Activated T-helper 1 cell treated with anti-CD3 and anti-CD28 coated beads, Interleukin-12 subunit alpha, Interleukin-12 subunit beta, Interleukin-2, Interleukin-4 antibody, amounts not matched to agents 30 ng/mL and 10 ng/mL and 1 ng/mL, durations not matched to agents 14 hours and 24 hours and 36 hours (primary cell): ENCODE results near the gene HOXC5. TPM values are rescaled to one million over a fixed set of nuclear protein-coding genes. Genes with fewer than 3 reads are reported as not detected.

ENCODE experiments used
- DNase-seq: peaks from one replicate; pipeline ENCODE4 v3.0.0; 2021; ENCODE audit warnings: low spot score
- H3K27ac Mint-ChIP-seq: one replicate; pipeline ENCODE4 v1.8.0; 2021; ENCODE audit warnings: mild to moderate bottlenecking, mixed read lengths
- H3K27me3 Mint-ChIP-seq: one replicate; pipeline ENCODE4 v1.8.0; 2022; ENCODE audit warnings: mild to moderate bottlenecking, moderate library complexity, mixed read lengths; ENCODE audit not compliant: insufficient read depth
- H3K36me3 Mint-ChIP-seq: one replicate; pipeline ENCODE4 v1.8.0; 2021; ENCODE audit warnings: low read depth, mixed read lengths
- H3K4me1 Mint-ChIP-seq: one replicate; pipeline ENCODE4 v1.8.0; 2021; ENCODE audit warnings: low read depth, mixed read lengths
- H3K4me3 Mint-ChIP-seq: one replicate; pipeline ENCODE4 v1.8.0; 2021; ENCODE audit warnings: mild to moderate bottlenecking, moderate library complexity, mixed read lengths
- H3K9me3 Mint-ChIP-seq: one replicate; pipeline ENCODE4 v1.8.0; 2021; ENCODE audit warnings: mixed read lengths
- intact Hi-C: fragments of 100-400 bp; cut with micrococcal nuclease; formaldehyde crosslinking; loops from one replicate; pipeline ENCODE4 v1.15.1; 2024
- total RNA-seq: library from RNA; stranded (reverse); gene quantifications from 2 replicates; pipeline ENCODE4 v1.2.3, GENCODE V29; 2022

HOXC5 gene
- total RNA-seq: not detected in 2 replicates

GRCh38 chr12:54032627-54033100, at the start of gene HOXC5:
HOXC5 (plus strand) TSS chr12:54033050; CDS start chr12:54033123, 73 bp downstream.
- Mint-ChIP-seq H3K4me3 (peak within 1 kb of the TSS; percentile 49), H3K27me3 (peaks cover 79% of the 10 kb centered on the region), H3K4me1 (peaks cover 20% of the 10 kb centered on the region), H3K27ac (peak within 1 kb of the TSS; percentile 52), H3K9me3 (no peaks in the 10 kb centered on the region), H3K36me3 (no peaks in the 10 kb centered on the region)
- peak; percentile 48 for DNase-seq
- intact Hi-C loops: loop anchor here (1.0 to 5.0 kb wide), 6 partner anchors 14 to 169 kb away; no protein-coding TSS in a partner anchor

GRCh38 chr12:53983568-53983949, 49.3 kb upstream of the HOXC5 start:
- H3K4me3 Mint-ChIP-seq: no peak overlapping the region
- intact Hi-C loops: loop anchor here (2.0 to 10.0 kb wide), 2 partner anchors 13 to 49 kb away; partner anchors contain the start of gene HOXC13
- no peak for DNase-seq
- peak overlapping the region; percentile 61 for H3K27ac Mint-ChIP-seq
- H3K4me1 Mint-ChIP-seq: peaks cover 5% of the 10 kb centered on the region
- H3K9me3 Mint-ChIP-seq: no peaks in the 10 kb centered on the region
- peaks cover 3% of the 10 kb centered on the region for H3K36me3 Mint-ChIP-seq
- peaks cover 93% of the 10 kb centered on the region for H3K27me3 Mint-ChIP-seq

DNA sequence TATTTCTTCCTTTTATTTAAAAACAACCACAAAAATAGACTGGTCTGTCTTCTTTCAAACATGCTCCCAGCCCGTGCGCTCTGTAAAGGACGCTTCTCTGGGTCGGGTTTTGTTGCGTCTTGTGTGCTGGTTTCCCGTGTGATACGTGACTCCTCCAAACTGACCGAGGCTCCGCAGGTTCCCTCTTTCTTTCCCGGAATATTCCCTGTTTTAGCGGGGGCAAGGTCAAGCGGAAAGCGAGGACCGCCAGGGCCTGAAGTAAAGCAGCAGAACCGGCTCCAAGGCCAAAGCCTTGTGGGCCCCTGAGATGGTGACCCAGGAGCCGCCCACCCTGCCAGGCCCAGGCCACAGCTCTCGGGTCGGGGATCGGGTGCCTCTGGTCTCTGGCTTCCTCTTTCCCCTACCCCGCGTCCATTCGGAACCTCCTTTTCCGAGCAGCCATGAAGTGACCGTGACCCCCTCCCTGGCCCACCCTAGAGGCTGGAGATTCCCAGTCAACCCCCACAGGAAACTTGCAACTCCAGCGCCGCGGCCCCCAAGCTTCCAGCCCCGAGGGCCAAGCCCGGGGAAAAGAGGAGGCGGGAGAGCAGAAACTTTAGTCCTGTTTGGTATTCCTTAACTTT, 48.8 kb upstream of the HOXC5 start:
- H3K4me1 Mint-ChIP-seq: peaks cover 10% of the 10 kb centered on the region
- H3K27ac Mint-ChIP-seq: peak overlapping the region; percentile 61
- no peak for DNase-seq
- H3K4me3 Mint-ChIP-seq: no peak overlapping the region
- intact Hi-C loops: loop anchor here (2.0 to 10.0 kb wide), 2 partner anchors 13 to 49 kb away; partner anchors contain the start of gene HOXC13
- H3K27me3 Mint-ChIP-seq: peaks cover 93% of the 10 kb centered on the region
- no peaks in the 10 kb centered on the region for H3K9me3 Mint-ChIP-seq
- peaks cover 3% of the 10 kb centered on the region for H3K36me3 Mint-ChIP-seq

DNA sequence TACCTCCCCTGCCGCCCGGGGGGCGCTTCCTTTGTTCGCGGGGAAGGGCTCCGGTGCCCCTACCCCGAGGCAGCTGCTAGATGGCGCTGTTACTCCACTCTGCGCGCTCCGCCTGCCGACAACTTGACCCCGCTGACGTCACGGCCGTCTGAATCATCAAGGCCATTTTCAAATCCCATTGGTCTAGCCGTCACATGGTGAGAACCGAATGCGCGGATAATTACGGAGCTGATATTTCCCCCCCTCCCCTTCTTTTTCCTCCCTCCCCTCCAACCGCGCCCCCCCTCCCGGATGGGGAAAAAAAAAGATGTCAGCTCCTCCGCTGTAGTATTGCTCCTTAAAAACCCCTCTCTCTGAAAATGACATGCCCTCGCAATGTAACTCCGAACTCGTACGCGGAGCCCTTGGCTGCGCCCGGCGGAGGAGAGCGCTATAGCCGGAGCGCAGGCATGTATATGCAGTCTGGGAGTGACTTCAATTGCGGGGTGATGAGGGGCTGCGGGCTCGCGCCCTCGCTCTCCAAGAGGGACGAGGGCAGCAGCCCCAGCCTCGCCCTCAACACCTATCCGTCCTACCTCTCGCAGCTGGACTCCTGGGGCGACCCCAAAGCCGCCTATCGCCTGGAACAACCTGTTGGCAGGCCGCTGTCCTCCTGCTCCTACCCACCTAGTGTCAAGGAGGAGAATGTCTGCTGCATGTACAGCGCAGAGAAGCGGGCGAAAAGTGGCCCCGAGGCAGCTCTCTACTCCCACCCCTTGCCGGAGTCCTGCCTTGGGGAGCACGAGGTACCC, 47.8 kb upstream of the HOXC5 start, which contains the start of gene HOXC10:
Gene HOXC10, plus strand, starts transcription at position 246 of the 791 bp plus-strand sequence. Its CDS starts 114 bp downstream, at position 360.
- Mint-ChIP-seq H3K9me3 (no peaks in the 10 kb centered on the region), H3K27ac (peak within 1 kb of the TSS; percentile 61), H3K27me3 (peaks cover 93% of the 10 kb centered on the region), H3K4me3 (peak within 1 kb of the TSS; percentile 48), H3K36me3 (peaks cover 1% of the 10 kb centered on the region), H3K4me1 (peaks cover 21% of the 10 kb centered on the region)
- DNase-seq: peak; percentile 62
- intact Hi-C loops: loop anchor here (10.0 kb wide), 1 partner anchor 50 kb away; the partner anchor contains the start of gene HOXC13

DNA sequence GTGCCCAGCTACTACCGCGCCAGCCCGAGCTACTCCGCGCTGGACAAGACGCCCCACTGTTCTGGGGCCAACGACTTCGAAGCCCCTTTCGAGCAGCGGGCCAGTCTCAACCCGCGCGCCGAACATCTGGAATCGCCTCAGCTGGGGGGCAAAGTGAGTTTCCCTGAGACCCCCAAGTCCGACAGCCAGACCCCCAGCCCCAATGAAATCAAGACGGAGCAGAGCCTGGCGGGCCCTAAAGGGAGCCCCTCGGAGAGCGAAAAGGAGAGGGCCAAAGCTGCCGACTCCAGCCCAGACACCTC, 47.2 kb upstream of the HOXC5 start:
- Mint-ChIP-seq H3K4me3 (no peak overlapping the region), H3K4me1 (peaks cover 25% of the 10 kb centered on the region), H3K27ac (peak overlapping the region; percentile 23)

DNA sequence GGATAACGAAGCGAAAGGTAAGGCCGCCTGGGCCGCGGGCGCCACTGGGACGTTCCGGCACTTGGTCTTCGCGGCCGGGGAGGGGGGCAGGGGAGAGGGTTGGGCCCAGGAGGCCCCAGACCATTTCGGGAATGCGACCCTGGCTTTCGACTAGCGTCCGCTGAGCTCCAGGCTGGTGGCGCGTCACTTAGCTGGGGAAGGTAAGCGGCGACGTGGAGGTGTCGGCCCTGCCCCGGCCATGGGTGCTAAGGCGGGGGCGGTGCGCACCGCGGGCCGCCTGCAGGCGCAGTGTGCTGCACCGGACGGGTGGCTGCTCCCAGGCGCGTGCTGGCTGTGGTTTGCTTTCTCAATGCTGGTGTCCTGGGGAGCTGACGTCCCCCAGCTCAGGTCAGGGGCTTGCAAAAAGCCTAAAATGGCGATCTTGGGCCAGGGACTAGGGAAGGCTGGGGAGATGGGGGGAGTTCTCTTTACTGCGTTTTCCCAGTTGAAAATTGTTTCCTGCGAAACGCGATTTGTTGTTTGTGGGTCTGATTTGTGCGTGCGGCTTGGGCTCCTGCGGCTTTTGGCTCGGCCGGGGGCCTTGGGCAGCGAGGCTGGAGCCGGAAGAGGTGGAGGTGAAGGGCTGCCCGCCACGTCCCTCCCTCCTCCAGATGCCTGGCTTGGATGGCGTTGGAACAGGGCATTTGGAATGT, 46.7 kb upstream of the HOXC5 start:
- H3K4me3 Mint-ChIP-seq: no peak overlapping the region
- DNase-seq: no peak
- H3K27ac Mint-ChIP-seq: no peak overlapping the region
- intact Hi-C loops: loop anchor here (10.0 kb wide), 1 partner anchor 51 kb away; the partner anchor contains the start of gene HOXC13
- H3K27me3 Mint-ChIP-seq: peaks cover 93% of the 10 kb centered on the region
- no peaks in the 10 kb centered on the region for H3K36me3 Mint-ChIP-seq
- peaks cover 25% of the 10 kb centered on the region for H3K4me1 Mint-ChIP-seq
- H3K9me3 Mint-ChIP-seq: no peaks in the 10 kb centered on the region

More for the DNA sequence above, 47.2 kb upstream of the HOXC5 start:
- Mint-ChIP-seq H3K36me3 (no peaks in the 10 kb centered on the region), H3K27me3 (peaks cover 93% of the 10 kb centered on the region), H3K9me3 (no peaks in the 10 kb centered on the region)
- intact Hi-C loops: loop anchor here (10.0 kb wide), 1 partner anchor 51 kb away; the partner anchor contains the start of gene HOXC13
- DNase-seq: no peak

DNA sequence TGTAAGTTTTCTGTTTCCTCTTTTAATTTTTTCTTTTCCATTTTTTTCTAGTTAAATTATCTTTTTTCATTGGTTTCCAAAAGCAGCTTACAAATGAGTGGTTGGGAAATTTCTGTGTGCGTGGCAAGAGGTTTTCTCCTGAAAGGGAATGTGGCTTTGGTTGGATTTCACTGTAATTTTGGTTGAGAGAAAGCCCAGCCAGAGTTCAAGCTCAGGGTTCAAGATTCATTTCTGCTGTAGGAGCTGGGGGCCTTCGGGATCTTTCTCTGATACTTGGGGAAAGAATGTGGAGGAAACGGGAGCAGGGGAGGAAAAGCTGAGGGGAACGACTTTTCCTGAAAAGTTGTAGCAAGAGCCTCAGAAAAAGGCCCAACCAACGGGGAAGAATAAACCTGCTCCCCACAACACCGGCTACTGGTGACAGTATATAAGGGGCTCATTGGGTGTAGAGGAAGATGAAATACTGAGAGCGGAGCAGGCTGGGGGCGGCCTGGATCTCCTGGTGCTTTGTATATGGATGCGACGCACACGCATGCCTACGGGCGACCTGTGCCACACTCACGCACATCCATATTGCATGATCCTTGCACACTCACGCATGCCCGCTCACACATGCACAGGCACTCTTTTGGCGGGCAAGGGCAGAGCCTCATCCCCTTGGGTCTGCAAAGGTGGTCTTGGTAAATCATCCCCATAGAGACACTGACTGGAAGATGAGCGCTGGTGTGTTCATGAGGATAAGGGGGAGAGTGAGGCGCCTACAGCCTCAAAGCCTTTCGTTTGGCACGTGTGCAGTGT, 46.0 kb upstream of the HOXC5 start:
- peaks cover 91% of the 10 kb centered on the region for H3K27me3 Mint-ChIP-seq
- H3K36me3 Mint-ChIP-seq: no peaks in the 10 kb centered on the region
- no peaks in the 10 kb centered on the region for H3K9me3 Mint-ChIP-seq
- intact Hi-C loops: loop anchor here (10.0 kb wide), 1 partner anchor 52 kb away; the partner anchor contains the start of gene HOXC13
- peaks cover 25% of the 10 kb centered on the region for H3K4me1 Mint-ChIP-seq
- no peak overlapping the region for H3K4me3 Mint-ChIP-seq
- H3K27ac Mint-ChIP-seq: no peak overlapping the region
- no peak for DNase-seq

GRCh38 chr12:53987787-53988230, 45.0 kb upstream of the HOXC5 start:
- no peak for DNase-seq
- Mint-ChIP-seq H3K4me1 (peaks cover 25% of the 10 kb centered on the region), H3K36me3 (no peaks in the 10 kb centered on the region), H3K27ac (no peak overlapping the region), H3K27me3 (peaks cover 93% of the 10 kb centered on the region), H3K9me3 (no peaks in the 10 kb centered on the region), H3K4me3 (no peak overlapping the region)
- intact Hi-C loops: loop anchor here (10.0 kb wide), 1 partner anchor 53 kb away; the partner anchor contains the start of gene HOXC13

- Mint-ChIP-seq H3K9me3 (no peaks in the 10 kb centered on the region), H3K36me3 (no peaks in the 10 kb centered on the region), H3K27ac (no peak overlapping the region), H3K27me3 (peaks cover 93% of the 10 kb centered on the region), H3K4me1 (peaks cover 25% of the 10 kb centered on the region), H3K4me3 (no peak overlapping the region)
- intact Hi-C loops: loop anchor here (10.0 kb wide), 1 partner anchor 54 kb away; the partner anchor contains the start of gene HOXC13
- no peak for DNase-seq
These were observed 44.2 kb upstream of the HOXC5 start for GRCh38 chr12:53988541-53989226.

DNA sequence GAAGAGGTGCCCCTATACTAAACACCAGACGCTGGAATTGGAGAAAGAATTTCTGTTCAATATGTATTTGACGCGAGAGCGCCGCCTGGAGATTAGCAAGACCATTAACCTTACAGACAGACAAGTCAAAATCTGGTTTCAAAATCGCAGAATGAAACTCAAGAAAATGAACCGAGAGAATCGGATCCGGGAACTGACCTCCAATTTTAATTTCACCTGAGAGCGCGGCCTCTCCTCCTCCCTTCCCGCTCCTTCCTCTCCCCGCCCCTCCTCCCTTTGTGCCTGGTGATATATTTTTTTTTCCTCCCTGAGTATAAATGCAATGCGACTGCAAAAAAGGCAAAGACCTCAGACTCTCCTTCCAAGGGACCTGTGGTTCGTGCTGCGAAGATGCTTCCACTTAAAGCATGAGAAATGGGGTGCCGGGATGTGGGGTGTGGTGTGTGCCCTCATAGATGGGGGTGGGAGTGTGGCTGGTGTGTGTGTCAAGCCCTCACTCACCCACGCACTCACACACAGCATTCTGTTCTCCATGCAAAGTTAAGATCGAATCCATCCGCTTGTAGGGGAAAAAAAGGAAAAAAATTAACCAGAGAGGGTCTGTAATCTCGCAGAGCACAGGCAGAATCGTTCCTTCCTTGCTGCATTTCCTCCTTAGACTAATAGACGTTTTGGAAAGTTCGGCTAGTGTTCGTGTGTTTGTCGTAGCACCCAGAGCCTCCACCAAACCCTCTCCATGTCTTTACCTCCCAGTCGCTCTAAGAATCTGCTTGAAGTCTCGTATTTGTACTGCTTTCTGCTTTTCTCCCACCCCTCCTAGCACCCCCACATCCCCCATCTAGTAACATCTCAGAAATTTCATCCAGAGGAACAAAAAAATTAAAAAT, 43.4 kb upstream of the HOXC5 start:
- Mint-ChIP-seq H3K36me3 (no peaks in the 10 kb centered on the region), H3K9me3 (no peaks in the 10 kb centered on the region), H3K27me3 (peaks cover 92% of the 10 kb centered on the region), H3K27ac (peak overlapping the region; percentile 32), H3K4me1 (peaks cover 29% of the 10 kb centered on the region), H3K4me3 (peak overlapping the region; percentile 4)
- intact Hi-C loops: loop anchor here (10.0 kb wide), 1 partner anchor 55 kb away; the partner anchor contains the start of gene HOXC13
- DNase-seq: no peak
